ENCODE measurements around the gene CCDC190. TPM values are rescaled to one million over a fixed set of nuclear protein-coding genes. Genes with fewer than 3 reads are reported as not detected.

The CCDC190 gene
- total RNA-seq, 4 donors from 2014 or later = not detected

DNA sequence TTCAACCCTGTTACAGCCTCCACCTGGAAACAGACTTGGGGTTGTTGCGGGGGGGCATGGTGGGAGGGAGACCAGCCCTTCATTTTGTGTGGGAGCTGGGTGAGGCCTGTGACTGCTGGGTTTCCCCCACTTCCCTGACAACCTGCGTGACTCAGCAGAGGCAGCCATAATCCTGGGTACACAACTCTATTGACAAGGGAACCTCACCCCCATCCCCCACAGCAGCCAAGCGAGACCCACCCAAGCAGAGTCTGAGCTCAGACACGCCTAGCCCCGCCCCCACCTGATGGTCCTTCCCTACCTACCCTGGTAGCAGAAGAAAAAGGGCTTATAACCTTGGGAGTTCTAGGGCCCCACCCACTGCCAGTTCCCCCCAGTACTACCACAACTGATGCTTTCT, 8.0 kb upstream of the CCDC190 start:
- H3K9me3 ChIP-seq = peaks cover 0 to 5% (median 0%) of the 10 kb centered on the region in 3 donors

DNA sequence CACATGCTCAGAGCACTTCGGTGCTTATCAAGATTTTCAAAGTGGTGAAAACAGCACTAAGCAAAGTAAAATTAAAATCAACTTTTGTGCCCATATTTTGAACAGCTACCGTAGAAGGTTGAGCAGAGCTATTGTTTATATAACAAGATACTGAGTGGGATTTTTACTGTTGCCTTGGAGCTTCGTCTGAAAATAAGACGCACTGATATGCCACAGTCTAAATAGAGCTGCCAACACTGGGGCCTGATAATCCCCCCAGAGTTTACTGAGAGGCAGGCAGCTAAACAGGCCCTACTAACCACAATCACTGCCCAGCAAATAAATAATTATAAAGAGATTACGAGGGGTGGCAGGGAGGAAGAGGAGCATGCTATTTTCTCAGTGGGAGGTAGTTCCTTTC, 650 bp upstream of the CCDC190 start:
- Histone ChIP-seq H3K36me3 (no peaks in the 10 kb centered on the region), H3K9me3 (no peaks in the 10 kb centered on the region), H3K4me1 (peaks cover 0 to 6% of the 10 kb centered on the region in 2 donors), H3K27ac (peak overlapping the region in 1 of 4 donors; percentile 13), H3K27me3 (no peaks in the 10 kb centered on the region), H3K4me3 (no peak overlapping the region)
- intact Hi-C loops (cut with DNase I; ENCODE audit: low total_unique reads) (no loop called here), in situ Hi-C loops (cut with MboI; ENCODE audit: low sequenced_read_pairs in 4 of 4) (loop anchor here in 2 of 4 donors (25.0 kb wide), 1 partner anchor 451 kb away; the partner anchor contains the start of gene NUF2 (in 2 of the 2))
- TF ChIP-seq, protein P1, sequence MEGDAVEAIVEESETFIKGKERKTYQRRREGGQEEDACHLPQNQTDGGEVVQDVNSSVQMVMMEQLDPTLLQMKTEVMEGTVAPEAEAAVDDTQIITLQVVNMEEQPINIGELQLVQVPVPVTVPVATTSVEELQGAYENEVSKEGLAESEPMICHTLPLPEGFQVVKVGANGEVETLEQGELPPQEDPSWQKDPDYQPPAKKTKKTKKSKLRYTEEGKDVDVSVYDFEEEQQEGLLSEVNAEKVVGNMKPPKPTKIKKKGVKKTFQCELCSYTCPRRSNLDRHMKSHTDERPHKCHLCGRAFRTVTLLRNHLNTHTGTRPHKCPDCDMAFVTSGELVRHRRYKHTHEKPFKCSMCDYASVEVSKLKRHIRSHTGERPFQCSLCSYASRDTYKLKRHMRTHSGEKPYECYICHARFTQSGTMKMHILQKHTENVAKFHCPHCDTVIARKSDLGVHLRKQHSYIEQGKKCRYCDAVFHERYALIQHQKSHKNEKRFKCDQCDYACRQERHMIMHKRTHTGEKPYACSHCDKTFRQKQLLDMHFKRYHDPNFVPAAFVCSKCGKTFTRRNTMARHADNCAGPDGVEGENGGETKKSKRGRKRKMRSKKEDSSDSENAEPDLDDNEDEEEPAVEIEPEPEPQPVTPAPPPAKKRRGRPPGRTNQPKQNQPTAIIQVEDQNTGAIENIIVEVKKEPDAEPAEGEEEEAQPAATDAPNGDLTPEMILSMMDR (IDR thresholded peaks at IDR 0.05 in 4 of 5, conservative IDR thresholded peaks at IDR 0.05 in 1 of 5) = no peak
- no peak for TF ChIP-seq POLR2A (IDR thresholded peaks at IDR 0.05)
- no peak for ATAC-seq
- no peak for DNase-seq

More for the DNA sequence above, 8.0 kb upstream of the CCDC190 start:
- in situ Hi-C loops (cut with MboI; ENCODE audit: low sequenced_read_pairs in 4 of 4) = loop anchor here in 2 of 4 donors (25.0 kb wide), 1 partner anchor 443 kb away; the partner anchor contains the start of gene NUF2 (in 2 of the 2)
- DNase-seq (no peak), ATAC-seq (no peak)
- H3K27me3 ChIP-seq = no peaks in the 10 kb centered on the region
- no peak overlapping the region for H3K27ac ChIP-seq
- H3K4me1 ChIP-seq = no peaks in the 10 kb centered on the region
- no peaks in the 10 kb centered on the region for H3K36me3 ChIP-seq
- H3K4me3 ChIP-seq = no peak overlapping the region
- TF ChIP-seq, protein P1 (IDR thresholded peaks at IDR 0.05 in 4 of 5, conservative IDR thresholded peaks at IDR 0.05 in 1 of 5) = no peak
- no peak for TF ChIP-seq POLR2A (IDR thresholded peaks at IDR 0.05)
- intact Hi-C loops (cut with DNase I; ENCODE audit: low total_unique reads) = no loop called here

DNA sequence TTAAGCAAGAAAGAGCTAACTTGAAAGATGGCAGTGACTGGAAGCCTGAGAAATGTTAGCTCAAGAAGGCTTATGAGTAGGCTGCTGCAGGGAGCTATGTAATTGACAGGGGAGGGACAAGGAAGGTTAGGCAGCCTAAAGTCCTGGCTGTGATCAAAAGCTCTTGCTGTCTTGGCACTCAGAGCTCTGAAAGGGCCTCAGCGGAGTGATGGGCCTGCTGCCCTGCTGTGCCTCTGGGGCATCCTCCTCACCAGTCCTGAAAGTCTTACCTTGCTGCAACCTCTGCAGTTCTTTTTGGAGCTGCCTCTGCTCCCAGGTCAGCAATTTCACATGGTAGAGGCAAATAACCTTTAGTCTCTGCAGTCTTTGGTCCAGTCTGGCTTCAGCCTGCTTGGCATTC, 1.8 kb downstream of the CCDC190 start:
- intact Hi-C loops (cut with DNase I; ENCODE audit: low total_unique reads) = no loop called here
- ATAC-seq = no peak
- no peak for TF ChIP-seq POLR2A (IDR thresholded peaks at IDR 0.05)
- TF ChIP-seq, protein P1 (IDR thresholded peaks at IDR 0.05 in 4 of 5, conservative IDR thresholded peaks at IDR 0.05 in 1 of 5) = no peak
- H3K4me1 ChIP-seq = peaks cover 0 to 6% of the 10 kb centered on the region in 2 donors
- H3K27me3 ChIP-seq = no peaks in the 10 kb centered on the region
- in situ Hi-C loops (cut with MboI; ENCODE audit: low sequenced_read_pairs in 4 of 4) = loop anchor here in 2 of 4 donors (10.0 to 25.0 kb wide), 2 partner anchors 316 to 453 kb away; partner anchors contain the start of gene NUF2 (in 2 of the 2)
- no peak overlapping the region for H3K27ac ChIP-seq
- no peaks in the 10 kb centered on the region for H3K9me3 ChIP-seq
- DNase-seq = no peak
- no peaks in the 10 kb centered on the region for H3K36me3 ChIP-seq
- H3K4me3 ChIP-seq = no peak overlapping the region

GRCh38 chr1:162857850-162858249, 3.1 kb downstream of the CCDC190 start:
- in situ Hi-C loops (cut with MboI; ENCODE audit: low sequenced_read_pairs in 4 of 4) (loop anchor here in 2 of 4 donors (10.0 to 25.0 kb wide), 2 partner anchors 317 to 454 kb away; partner anchors contain the start of gene NUF2 (in 2 of the 2)), intact Hi-C loops (cut with DNase I; ENCODE audit: low total_unique reads) (no loop called here)
- DNase-seq = no peak
- ATAC-seq = no peak
- Histone ChIP-seq H3K4me1 (peaks cover 0 to 6% of the 10 kb centered on the region in 2 donors), H3K27ac (no peak overlapping the region), H3K36me3 (no peaks in the 10 kb centered on the region), H3K9me3 (no peaks in the 10 kb centered on the region), H3K4me3 (no peak overlapping the region), H3K27me3 (no peaks in the 10 kb centered on the region)
- TF ChIP-seq, protein P1 (IDR thresholded peaks at IDR 0.05 in 4 of 5, conservative IDR thresholded peaks at IDR 0.05 in 1 of 5) = no peak
- TF ChIP-seq POLR2A (IDR thresholded peaks at IDR 0.05) = no peak
